GM12878 (cell line): ENCODE results near the gene SLC29A1. TPM values are rescaled to one million over a fixed set of nuclear protein-coding genes. Genes with fewer than 3 reads are reported as not detected.

Experiments
- BACH1 ChIP-seq: fragments of 450-650 bp; IDR thresholded peaks from 2 replicates; pipeline ENCODE4 v1.6.1; 2017; ENCODE audit warnings: mild to moderate bottlenecking, borderline replicate concordance
- CEBPZ ChIP-seq: fragments of 150-350 bp; IDR thresholded peaks from 2 replicates; pipeline ENCODE4 v1.6.1; 2016; ENCODE audit warnings: low read depth, low read length
- DPF2 ChIP-seq: fragments of 450-650 bp; IDR thresholded peaks from 2 replicates; pipeline ENCODE4 v1.6.1; 2017; ENCODE audit warnings: mild to moderate bottlenecking
- FOXK2 ChIP-seq: fragments of 450-650 bp; IDR thresholded peaks from 2 replicates; pipeline ENCODE4 v1.6.1; 2017; ENCODE audit warnings: mild to moderate bottlenecking, moderate library complexity
- GATAD2B ChIP-seq: fragments of 450-650 bp; conservative IDR thresholded peaks from 2 replicates; pipeline ENCODE4 v1.6.1; 2017; ENCODE audit warnings: low read depth, mild to moderate bottlenecking, moderate library complexity
- HDAC6 ChIP-seq: fragments of 200-600 bp; sonication (generic); IDR thresholded peaks from one replicate; pipeline ENCODE4 v1.8.0; 2017; ENCODE audit warnings: antibody characterized with exemption; ENCODE audit not compliant: unreplicated experiment
- HDGF ChIP-seq: fragments of 450-650 bp; IDR thresholded peaks from 2 replicates; pipeline ENCODE4 v1.6.1; 2016; ENCODE audit warnings: antibody characterized with exemption
- KAT2A ChIP-seq: conservative IDR thresholded peaks from 2 replicates; pipeline ENCODE4 v1.6.1; 2011; ENCODE audit warnings: low read depth, low read length; ENCODE audit not compliant: control insufficient read depth
- MXI1 ChIP-seq: fragments of 150-350 bp; IDR thresholded peaks from 2 replicates; pipeline ENCODE4 v1.6.1; 2011; ENCODE audit warnings: low read depth, mild to moderate bottlenecking, inconsistent platforms, low read length, improper control_type of control experiment
- NFIC ChIP-seq: IDR thresholded peaks from 2 replicates; pipeline ENCODE4 v1.6.1; 2012; ENCODE audit warnings: low read depth, mild to moderate bottlenecking, inconsistent platforms, low read length, moderate library complexity
- PAX8 ChIP-seq: fragments of 450-650 bp; IDR thresholded peaks from 2 replicates; pipeline ENCODE4 v1.6.1; 2017; ENCODE audit warnings: mild to moderate bottlenecking, moderate library complexity
- PKNOX1 ChIP-seq: fragments of 450-650 bp; IDR thresholded peaks from 2 replicates; pipeline ENCODE4 v1.6.1; 2016; ENCODE audit warnings: mild to moderate bottlenecking
- POLR2AphosphoS2 ChIP-seq: IDR thresholded peaks from 2 replicates; pipeline ENCODE4 v1.6.1; 2011; ENCODE audit warnings: low read depth, mild to moderate bottlenecking, low read length, improper control_type of control experiment, moderate library complexity
- SIX5 ChIP-seq: IDR thresholded peaks from 2 replicates; pipeline ENCODE4 v1.6.1; 2011; ENCODE audit warnings: mild to moderate bottlenecking, low read depth, low read length, moderate library complexity; ENCODE audit not compliant: severe bottlenecking
- SMAD5 ChIP-seq: IDR thresholded peaks from 2 replicates; pipeline ENCODE4 v1.6.1; 2016; ENCODE audit warnings: antibody characterized with exemption, low read depth
- SREBF2 ChIP-seq: IDR thresholded peaks from 2 replicates; pipeline ENCODE4 v1.6.1; 2012; ENCODE audit warnings: mild to moderate bottlenecking, low read length
- STAT1 ChIP-seq: fragments of 450-650 bp; conservative IDR thresholded peaks from 2 replicates; pipeline ENCODE4 v1.6.1; 2014; ENCODE audit warnings: antibody characterized with exemption, mild to moderate bottlenecking
- TARDBP ChIP-seq: IDR thresholded peaks from 2 replicates; pipeline ENCODE4 v1.6.1; 2016; ENCODE audit warnings: borderline replicate concordance
- TCF12 ChIP-seq: IDR thresholded peaks from 2 replicates; pipeline ENCODE4 v1.6.1; 2011; ENCODE audit warnings: low read depth, mild to moderate bottlenecking, low read length
- TCF7 ChIP-seq: IDR thresholded peaks from 2 replicates; pipeline ENCODE4 v1.6.1; 2014; ENCODE audit warnings: antibody characterized with exemption, borderline replicate concordance
- WRNIP1 ChIP-seq: IDR thresholded peaks from 2 replicates; pipeline ENCODE4 v1.6.1; 2011; ENCODE audit warnings: low read depth, low read length, improper control_type of control experiment, borderline replicate concordance
- YBX1 ChIP-seq: fragments of 450-650 bp; IDR thresholded peaks from 2 replicates; pipeline ENCODE4 v1.6.1; 2016; ENCODE audit warnings: antibody characterized with exemption
- ZBTB40 ChIP-seq: fragments of 450-650 bp; IDR thresholded peaks from 2 replicates; pipeline ENCODE4 v1.6.1; 2016; ENCODE audit warnings: mild to moderate bottlenecking, moderate library complexity, borderline replicate concordance
- polyA plus RNA-seq, 11 experiments: library from polyadenylated mRNA; depleted of rRNA in 4 of 11; unstranded in 6 of 11; stranded (reverse) in 5 of 11; fragments of >200 nt; fragmentation: Nextera tagmentation in 4 of 11; fragmentation: Illumina TruSeq in 1 of 11; extraction: Ambion mirVana in 4 of 11; extraction: Trizol in 1 of 11; gene quantifications; 1 replicate in 1 of 11; 2 replicates in 10 of 11; pipeline versions ENCODE4 v1.2.1 to v1.2.3, GENCODE V29; 2011 to 2016; ENCODE audit warnings: inconsistent platforms in 2 of 11, missing spikeins in 2 of 11, low read depth in 1 of 11
- total RNA-seq, 4 experiments: library from RNA; depleted of rRNA in 3 of 4; stranded (reverse); fragments of >200 nt in 3 of 4; fragmentation: Illumina TruSeq in 1 of 4; extraction: Trizol in 1 of 4; gene quantifications; 2 replicates each; pipeline versions ENCODE4 v1.2.1 to v1.2.3, GENCODE V29; 2013 to 2021

Gene SLC29A1
- total and polyA plus RNA-seq, 10 of the 15 experiments (the other 5 are each of a cell fraction or from before 2014, with no cell fraction given), result 10.0 to 132 (median 93.4) TPM

GRCh38 chr6:44262467-44263353 lies 39.3 kb downstream of the SLC29A1 start (continued):
- TF ChIP-seq PAX8 (no peak), HDGF (peak; percentile 11; the same call in 1 of the 2 replicates), GATAD2B (peak; percentile 50; the same call in 1 of the 2 replicates), FOXK2 (no peak), WRNIP1 (no peak), POLR2AphosphoS2 (0 out of 2 replicates have a peak, but pooled peaks have one; percentile 5), BACH1 (peak; percentile 57; the same call in 1 of the 2 replicates), SREBF2 (no peak), CEBPZ (no peak), STAT1 (no peak), NFIC (no peak), DPF2 (no peak), YBX1 (no peak), TCF12 (no peak), KAT2A (no peak), TCF7 (no peak), PKNOX1 (peak; percentile 77), HDAC6 (no peak), TARDBP (no peak), SIX5 (no peak), ZBTB40 (no peak), MXI1 (no peak; the same call in 1 of the 2 replicates), SMAD5 (0 out of 2 replicates have a peak, but pooled peaks have one; percentile 33)
